NCI-H460 (cell line): ENCODE data around the gene HS3ST4. TPM values are rescaled to one million over a fixed set of nuclear protein-coding genes. Genes with fewer than 3 reads are reported as not detected.

Experiments used
- DNase-seq: peaks from one replicate; pipeline ENCODE4 v3.0.0-alpha.2; 2016; ENCODE audit warnings: low read depth; ENCODE audit errors: extremely low read depth
- total RNA-seq: library from RNA; depleted of rRNA; stranded (reverse); fragments of >200 nt; shearing (Covaris generic); gene quantifications from 2 replicates; pipeline ENCODE4 v1.2.3, GENCODE V29; 2014

The HS3ST4 gene
- total RNA-seq, 1 experiment from 2014 or later = not detected

GRCh38 chr16:25812215-25812614, 120.5 kb downstream of the HS3ST4 start:
- DNase-seq = no peak

DNA sequence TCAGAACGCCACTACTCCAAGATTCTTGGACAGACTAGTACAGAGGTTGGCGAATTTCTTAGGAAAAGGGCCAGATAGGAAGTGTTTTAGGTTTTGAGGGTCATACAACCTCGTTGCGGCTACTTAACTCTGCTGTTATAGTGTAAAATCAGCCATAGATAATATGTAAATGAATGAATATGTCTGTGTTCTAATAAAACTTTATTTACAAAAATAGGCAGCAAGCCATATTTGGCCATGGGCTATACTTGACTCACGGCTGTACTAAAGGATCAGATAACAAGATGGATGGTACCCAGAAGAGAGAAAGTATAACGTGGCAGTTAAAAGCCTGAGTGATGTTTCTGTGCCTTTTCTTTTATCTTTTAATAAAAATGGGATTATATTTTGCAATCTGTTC, 125.5 kb downstream of the HS3ST4 start:
- no peak for DNase-seq

DNA sequence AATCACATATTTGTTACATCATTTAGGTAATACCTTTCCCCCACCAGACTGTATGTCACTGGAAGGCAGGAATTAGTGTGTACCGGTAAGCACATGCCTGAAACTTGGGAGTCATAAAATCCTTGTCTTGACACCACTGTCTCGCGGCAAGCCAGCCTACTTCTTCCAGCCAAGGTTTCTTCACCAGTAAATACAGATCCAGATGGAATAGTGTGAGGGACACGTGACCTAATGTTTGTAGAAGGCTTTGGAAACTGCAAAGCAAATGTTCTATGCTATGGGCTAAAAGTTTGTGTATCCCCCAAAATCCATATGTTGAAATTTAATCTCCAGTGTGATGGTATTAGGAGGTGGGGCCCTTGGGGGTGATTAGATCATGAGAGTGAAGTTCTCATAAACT, 126.1 kb downstream of the HS3ST4 start:
- DNase-seq = no peak

GRCh38 chr16:25823891-25824290, 132.1 kb downstream of the HS3ST4 start:
- no peak for DNase-seq

DNA sequence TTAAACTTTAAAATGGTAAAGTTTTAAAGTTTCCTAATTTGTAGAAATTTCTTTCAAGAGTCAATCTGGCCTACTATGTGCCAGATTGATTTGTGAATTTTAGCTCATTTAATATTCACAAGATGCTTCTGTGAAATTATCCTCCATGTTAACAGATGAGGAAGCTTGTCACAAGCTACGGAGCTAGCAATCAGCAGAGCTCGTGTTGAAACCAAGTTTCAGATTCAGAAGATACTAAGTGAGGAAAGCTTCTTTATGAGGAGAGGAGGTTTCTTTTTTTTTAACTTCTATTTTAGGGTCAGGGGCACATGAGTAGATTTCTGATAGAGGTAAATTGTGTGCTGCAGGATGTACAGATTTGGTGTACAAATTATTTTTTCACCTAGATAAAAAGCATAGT, 135.9 kb downstream of the HS3ST4 start:
- DNase-seq = no peak

DNA sequence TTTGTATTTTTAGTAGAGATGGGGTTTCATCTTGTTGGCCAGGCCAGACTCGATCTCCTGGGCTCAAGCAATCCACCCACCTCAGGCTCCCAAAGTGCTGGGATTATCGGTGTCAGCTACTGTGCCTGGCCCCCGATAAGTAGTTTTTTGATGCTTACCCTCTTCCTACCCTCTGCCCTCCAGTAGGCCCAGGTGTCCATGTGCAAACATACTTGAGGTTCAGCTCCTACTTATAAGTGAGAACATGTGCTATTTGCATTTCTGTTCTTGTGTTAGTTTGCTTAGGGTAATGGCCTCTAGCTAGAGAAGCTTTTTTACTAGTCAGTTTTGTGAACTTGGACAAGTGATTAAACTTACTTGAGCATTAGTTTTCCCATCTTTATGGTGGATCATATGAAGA, 136.8 kb downstream of the HS3ST4 start:
- no peak for DNase-seq

- no peak for DNase-seq
These were observed 140.5 kb downstream of the HS3ST4 start for GRCh38 chr16:25832291-25832690.

- DNase-seq = peak; percentile 7
These were observed 142.3 kb downstream of the HS3ST4 start for GRCh38 chr16:25834101-25834500.

DNA sequence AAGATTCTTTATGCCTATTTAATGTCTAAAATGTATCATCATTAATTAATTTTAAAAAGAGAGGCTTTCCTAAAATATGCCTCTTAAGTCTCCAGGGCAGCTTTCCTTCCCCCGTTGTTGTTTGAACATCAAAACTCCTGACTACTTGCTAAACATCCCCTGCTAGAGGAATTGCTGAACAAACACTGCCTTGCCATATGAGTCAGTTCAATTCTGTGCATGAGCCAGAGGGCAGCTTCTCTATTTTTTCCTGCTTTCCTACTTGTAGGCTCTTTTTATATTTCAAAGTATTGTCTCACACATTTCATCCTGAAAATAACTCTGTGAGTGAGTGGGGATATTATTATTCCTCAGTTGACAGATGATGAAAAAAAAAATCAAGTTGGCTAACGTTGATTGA, 143.4 kb downstream of the HS3ST4 start:
- no peak for DNase-seq

DNA sequence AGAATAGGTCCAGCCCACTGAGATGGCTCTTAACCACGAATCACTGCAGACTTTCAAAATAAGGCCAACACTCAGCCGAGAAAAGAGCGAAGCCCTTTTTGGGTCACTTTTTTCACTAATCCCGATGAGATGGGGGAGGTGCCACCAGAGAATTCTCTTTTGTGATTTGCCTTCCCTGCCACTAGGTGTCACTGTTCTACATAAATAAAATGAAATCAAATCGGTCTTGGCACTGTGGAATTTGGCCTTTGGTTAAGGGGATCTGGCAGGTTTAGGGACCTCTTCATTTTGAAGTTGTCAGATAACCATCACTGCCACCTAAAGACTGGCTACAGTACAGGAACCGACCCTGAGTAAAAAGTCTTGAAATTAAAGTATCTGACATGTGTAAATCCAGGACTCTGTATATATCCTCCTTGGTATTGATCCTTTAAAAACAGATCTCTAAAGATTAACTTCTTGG, 147.0 kb downstream of the HS3ST4 start:
- peak; percentile 44 for DNase-seq

DNA sequence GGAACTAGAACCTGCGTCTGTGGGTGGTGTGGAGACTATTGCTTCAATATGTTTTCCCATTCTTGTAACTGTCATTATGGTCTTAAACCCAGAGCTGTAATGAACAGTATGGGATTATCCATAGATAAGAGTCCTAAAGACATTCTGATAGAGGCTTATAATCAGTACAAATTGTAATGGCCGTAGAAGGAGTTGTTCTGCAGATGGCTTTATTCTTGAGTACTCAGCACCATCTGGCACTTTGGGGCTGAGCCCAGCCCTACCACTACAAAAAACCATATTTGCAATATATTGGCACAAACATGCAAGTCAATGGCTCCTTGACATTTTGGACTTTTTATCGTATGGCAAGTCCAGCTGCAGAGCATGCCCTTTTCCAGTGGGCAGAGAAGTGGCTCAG, 150.0 kb downstream of the HS3ST4 start:
- no peak for DNase-seq

DNA sequence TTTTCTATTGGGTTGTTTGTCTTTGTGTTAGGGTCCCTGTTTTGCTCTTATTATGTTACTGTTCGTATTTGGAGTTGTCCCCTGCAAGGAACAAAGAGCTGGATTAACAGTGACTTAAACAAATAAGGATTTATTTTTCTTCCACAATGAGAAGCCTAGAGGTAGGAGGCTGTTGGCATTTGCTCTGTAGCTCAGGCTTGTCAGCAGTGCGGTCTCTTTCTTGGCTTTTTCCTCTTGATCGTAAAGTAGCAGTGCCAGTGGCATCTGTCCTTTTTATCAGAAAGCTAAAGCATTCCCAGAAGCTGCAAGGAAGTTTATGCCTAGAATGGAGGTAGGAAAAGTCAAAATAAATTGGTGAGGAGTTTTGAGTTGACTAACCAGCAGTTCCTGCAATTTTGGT, 154.1 kb downstream of the HS3ST4 start:
- no peak for DNase-seq

DNA sequence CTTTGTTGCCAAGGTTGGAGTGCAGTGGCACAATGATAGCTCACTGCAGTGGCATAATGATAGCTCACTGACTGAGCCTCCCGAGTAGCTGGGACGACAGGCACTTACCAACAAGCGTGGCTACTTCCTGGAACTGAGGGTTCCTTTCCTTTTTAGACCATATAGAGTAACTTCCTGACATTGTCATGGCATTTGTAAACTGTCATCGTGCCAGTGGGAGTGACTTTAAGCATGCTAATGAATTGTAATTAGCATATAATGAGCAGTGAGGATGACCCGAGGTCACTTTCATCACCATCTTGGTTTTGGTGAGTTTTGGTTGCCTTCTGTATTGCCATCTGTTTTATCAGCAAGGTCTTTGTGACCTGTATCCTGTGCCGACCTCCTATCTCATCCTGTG, 162.4 kb downstream of the HS3ST4 start:
- no peak for DNase-seq

DNA sequence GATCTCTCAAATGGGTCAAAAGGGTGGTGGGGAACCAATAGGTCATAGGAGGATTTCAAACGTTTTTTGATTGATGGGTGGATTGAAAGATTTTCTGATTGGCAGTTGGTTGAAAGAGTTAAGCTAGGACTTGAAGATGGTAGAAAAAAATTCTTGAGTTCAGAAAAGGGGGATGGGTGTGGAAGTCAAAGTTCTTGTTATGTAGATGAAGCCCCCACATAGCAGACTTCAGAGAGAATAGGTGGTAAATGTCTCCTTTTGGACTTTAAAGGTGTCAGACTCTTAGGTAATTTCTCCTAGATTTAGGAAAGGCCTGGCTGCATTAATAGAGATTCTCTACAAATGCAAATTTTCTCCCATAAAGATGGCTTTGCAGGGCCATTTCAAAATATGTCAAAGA, 163.3 kb downstream of the HS3ST4 start:
- no peak for DNase-seq

DNA sequence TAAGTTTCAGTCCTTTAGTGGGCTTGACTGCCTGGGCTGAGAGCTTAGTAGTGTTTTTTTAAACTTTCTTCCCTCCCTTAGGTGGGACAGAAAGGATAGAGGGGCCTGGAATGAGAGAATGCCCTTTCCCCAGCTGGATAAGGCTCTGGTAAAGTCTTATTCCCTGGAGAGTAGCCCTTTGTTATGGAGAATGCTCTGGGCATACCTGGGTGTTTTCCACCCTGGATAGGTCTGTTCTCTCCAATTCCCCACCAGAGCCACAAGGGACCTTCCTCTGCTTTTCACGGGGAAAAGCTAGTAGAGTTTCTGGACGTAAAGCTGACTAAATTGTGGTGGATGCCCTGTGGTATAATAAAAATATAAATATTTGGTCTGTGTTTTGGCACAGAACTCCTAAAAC, 164.1 kb downstream of the HS3ST4 start:
- DNase-seq = no peak

GRCh38 chr16:25859645-25860044, 167.9 kb downstream of the HS3ST4 start:
- DNase-seq = no peak

- no peak for DNase-seq
These were observed 175.3 kb downstream of the HS3ST4 start for GRCh38 chr16:25867041-25867440.

DNA sequence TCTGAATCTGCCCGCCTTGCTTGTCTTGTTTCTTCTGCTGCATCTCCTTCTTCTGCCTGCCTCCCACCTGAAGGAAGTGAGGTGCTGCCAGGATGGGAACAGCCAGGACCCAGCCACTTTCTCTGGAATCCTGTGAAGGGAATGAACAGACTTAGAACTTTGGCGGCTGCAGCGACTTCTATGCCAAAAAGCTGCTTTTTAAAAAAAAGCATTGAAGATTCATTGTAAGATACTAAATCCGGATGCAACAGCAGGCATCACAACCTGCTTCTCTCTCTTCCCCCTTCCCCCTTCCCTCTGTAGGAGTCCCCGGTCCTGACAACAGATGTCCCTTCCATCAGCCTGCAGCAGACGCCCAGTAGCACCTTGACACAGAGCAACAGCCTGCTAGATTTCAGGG, 176.3 kb downstream of the HS3ST4 start:
- no peak for DNase-seq

DNA sequence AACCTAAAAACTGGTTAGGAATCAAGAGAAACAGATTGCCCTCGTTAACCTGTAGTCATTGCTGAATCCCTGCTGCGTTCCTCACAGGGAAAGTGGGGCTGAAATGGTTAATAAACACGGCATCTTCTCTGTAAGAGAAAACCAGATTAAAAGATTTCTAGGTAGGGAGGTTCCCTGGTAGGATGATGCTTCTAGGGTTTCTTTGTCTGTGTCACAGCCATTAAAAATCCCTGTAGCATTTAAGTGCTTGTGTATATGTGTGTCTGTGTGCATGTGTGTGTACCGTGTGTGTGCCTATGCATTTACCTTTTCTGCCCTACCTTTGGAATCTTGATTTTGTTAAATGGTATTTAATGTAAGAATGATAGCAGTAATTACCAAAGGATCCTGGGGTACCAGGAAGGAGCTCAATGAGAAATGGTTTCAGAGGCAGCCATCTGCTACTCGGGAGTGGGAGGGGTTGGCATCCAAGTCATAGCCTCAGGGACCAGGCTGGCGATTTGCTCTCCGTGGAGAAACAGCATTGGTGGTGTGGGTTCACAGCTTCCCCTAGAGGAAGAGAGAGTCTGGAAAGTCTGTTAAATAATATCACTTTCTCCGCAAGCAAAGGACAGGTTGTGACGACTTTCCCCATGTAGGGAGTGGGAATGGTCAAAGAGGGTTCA, 177.1 kb downstream of the HS3ST4 start:
- no peak for DNase-seq

DNA sequence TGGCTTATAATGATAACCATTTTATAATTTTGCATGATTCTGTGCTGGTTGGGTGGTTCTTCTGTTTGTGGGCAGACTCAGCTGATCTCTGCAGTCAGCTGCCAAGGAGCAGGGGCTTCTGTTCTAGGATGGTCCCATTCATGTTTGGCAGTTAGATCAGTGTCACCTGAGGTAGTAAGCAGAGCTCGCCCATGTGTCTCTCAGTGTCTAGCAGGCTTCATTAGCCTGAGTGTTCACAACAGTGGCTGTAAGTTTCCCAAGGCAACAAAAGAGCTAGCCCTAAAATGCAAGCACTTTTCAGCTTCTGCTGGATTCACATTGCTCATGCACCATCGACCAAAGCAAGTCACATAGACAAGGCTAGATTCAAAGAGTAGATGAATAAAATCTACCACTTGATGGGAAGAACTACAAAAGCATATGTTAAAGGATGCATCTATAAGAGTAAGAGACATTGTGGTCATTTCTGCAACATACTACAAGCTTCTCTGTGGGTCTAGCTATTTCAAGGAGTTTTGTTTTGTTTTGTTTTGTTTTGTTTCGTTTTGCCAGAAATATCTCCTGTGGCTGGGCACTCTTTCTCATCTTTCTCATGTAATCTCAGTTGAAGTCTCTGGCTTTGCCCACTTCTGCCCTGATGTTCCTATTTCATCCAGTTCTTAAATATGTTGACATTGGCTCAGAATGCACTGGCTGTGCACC, 180.8 kb downstream of the HS3ST4 start:
- DNase-seq = no peak

GRCh38 chr16:25874196-25874595, 182.4 kb downstream of the HS3ST4 start:
- DNase-seq = no peak

- DNase-seq = no peak
These were observed 184.3 kb downstream of the HS3ST4 start for GRCh38 chr16:25875956-25876598.
